ENCODE data around the gene LMX1B.
"Not testable (repeated sequence)": the region's sequence is repeated elsewhere in the genome, so short reads cannot be mapped to it uniquely, and the experiment has no call there.

The LMX1B gene

GRCh38 chr9:126722252-126722921 is 108.7 kb downstream of the LMX1B start:
- peak; percentile 92 to 98 (median 96) for DNase-seq

DNA sequence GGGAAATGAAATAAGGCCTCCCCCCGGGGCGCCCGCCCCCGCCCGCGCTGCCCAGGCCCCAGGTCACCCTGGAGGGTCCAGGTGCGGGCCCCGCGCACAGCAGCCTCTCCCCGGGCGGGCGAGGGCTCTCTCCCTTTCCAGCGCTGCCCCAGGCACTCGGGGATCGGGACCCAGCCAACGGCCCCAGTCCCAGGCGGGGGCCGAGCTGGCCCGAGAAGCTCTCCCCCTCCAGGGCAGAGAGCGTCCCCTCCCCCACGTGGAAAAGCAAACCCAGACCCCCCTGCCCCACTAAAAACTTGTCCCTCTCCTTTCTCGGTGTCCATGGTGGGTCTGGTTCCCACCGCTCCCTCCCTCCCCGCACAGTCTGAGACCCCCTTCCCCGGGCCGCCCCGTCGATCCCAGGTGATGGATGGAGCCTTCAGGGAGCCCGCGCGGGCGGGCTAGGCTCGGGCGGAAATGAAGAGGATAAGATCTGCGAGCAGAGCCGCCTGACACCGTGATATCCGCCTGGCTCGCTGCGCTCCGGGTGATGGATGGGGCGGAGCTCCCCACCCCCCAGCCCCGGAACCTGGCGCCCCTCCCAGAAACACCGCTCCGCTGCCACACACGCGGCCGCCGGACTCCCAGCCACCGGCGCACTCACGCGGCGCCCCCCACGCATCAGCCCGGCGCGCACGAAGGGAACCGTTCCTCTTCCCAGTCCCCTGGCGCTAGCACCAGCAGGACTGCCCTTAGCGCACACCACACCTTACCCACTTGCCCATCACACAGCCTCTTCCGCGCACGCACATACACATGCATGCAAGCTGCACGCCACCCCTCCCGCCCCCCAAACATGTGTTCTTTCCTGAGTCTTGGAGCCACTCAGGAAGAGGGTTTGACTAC is 109.4 kb downstream of the LMX1B start:
- DNase-seq: peak; percentile 43 to 68 (median 54)

DNA sequence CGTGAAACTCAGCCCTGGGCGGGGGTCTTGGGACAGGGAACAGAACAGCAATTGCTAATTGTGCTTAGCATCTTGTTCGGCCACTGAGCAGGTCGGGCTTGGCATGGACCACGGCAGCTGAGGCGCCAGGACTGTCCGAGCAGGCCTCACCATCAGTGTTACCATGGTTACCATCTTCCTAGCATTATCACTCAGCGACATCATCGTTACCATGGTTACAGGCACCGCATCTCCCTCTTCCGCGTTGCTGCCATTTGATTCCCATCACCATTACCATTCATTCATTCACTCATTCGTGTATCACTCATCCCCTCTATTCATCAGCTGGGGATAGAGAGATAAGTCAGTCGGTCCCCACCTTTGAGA is 110.1 kb downstream of the LMX1B start:
- no peak for DNase-seq

GRCh38 chr9:126724226-126724625 is 110.5 kb downstream of the LMX1B start:
- DNase-seq: no peak

DNA sequence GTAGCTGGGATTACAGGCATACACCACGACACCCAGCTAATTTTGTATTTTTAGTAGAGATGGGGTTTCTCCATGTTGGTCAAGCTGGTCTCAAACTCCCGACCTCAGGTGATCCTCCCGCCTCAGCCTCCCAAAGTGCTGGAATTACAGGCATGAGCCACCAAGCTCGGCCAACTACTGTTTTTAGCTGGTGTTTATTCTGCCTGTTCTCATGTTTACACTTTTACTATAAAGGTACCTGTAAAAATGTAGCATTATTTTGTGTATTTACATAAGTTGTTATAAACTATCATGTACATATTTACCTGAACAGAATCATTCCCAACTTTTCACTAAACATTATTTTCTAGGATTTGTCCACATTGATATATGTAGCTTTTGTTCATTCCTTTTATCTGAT is 111.8 kb downstream of the LMX1B start:
- not testable (repeated sequence) for DNase-seq

DNA sequence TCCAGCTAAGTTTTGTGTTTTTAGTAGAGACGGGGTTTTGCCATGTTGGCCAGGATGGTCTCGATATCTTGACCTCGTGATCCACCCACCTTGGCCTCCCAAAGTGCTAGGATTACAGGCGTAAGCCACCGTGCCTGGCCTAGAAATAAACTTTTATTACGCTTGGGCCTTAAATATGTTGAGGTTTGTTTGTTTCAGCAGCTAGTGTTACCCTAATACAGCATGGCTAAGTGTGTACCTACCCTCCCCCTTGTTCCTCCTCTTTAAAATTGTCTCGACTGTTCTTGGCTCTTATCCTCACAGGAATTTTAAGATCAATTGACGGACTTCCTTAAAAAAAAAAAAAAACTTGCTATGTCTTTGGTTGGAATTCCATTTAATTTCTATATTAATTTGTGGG is 114.5 kb downstream of the LMX1B start:
- DNase-seq: not testable (repeated sequence)

- peak in 1 of 3 donors; percentile 8 for DNase-seq
Observed at GRCh38 chr9:126730592-126730991, 116.9 kb downstream of the LMX1B start.

DNA sequence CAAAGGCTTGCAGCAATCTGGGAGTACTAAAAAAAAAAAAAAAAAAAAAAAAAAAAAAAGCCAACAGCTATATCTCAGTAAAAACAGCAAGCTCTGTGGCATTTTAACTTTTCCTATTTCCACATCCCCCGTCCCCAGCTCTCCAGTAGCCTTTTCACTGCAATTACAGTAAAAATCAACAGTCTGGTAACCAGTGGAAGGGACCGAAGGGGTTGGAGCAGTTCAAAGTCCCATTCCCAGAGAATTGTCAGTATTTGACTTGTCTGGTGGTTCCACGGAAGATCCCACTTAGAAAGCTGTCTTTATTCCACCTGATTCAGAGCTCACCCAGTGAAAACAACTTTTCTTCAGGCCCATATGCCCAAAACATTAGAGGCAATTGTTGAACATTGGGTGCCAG is 119.3 kb downstream of the LMX1B start:
- DNase-seq: no peak

DNA sequence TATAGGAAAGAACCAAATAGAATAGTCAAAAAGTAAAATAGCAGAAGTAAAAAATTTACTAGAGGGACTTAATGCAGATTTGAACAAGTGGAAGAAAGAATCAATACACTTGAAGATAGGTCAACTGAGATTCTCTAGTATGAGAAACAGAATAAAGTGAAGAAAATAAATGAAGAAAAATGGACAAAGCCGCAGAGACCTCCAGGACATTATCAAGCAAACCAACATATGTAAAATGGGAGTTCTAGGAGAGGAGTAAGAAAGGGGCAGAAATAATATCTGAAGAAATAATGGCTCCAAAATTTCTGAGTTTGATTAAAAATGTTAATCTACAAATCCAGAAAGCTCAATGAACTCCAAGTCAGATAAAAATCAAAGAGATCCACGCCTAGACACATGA is 121.1 kb downstream of the LMX1B start:
- DNase-seq: no peak

- no peak for DNase-seq
Observed at GRCh38 chr9:126735482-126735881, 121.8 kb downstream of the LMX1B start.

GRCh38 chr9:126738553-126738952 is 124.8 kb downstream of the LMX1B start:
- no peak for DNase-seq

DNA sequence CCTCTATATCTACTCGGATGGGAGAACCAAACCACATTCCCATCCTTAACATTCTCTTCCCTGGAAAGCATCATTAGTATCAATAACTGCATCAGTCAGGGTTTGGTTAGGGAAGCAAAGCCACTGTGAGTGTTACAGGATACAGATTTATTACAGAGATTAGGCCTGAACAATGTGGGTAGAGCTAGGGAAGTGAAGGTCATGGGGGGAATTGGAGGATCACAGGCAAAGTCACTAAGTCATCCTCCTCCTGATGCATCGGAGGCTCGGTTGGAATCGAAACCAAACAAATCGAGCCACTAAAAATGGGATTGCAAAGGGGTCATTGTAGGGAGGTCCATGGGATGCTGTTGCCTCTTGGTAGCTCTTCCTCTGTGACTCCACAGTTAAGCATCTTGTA is 129.3 kb downstream of the LMX1B start:
- DNase-seq: no peak

DNA sequence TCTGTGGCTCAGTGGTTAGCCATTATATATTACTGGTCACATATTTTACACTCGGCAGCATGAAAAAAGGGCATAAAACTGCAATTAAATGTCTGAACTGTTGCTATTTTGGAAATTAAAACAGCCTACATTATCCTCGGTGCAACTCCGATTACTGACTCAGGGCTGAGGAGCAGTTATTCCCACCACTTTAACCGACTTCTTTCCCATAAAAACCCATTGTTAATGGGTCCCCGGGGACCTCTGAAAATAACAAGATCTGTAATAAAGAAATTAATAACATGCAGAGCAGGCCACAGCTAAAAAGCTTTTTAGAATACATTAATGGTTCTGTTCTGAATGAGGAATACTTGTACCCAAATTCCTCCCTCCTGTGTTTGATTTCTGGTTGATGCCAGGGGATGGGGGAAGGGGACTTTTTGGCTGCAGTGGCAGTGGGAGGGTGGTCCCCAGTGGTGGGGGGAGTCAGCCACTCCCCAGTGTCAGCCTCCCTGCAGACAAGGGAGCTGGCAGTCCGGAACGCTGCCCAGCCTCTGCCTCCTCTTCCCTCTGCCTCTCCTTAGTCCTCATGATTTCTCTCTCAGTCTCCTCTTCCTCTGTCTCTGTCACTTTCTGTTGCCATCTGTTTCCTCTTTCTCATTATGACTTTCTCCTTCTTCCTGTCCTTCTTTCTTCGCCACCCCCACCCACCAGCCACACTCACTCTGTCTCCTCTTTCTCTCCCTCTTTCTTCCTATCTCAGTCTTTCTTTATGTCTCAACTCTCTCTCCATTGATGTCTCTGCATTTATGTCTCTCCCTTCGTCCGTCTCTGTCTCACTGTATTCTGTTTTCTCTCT is 132.1 kb downstream of the LMX1B start:
- DNase-seq: peak in 2 of 3 donors; percentile 11 to 27
